NCI-H2196 treated with DMSO at 0.1 percent for 48 hours (cell line): ENCODE results near the gene SPI1.
"Not testable (repeated sequence)": the region's sequence is repeated elsewhere in the genome, so short reads cannot be mapped to it uniquely, and the experiment has no call there.

Experiments used
- DNase-seq: peaks from one replicate; lab custom pipeline; 2025; ENCODE audit not compliant: unreplicated experiment; lab: John Stamatoyannopoulos, UW

Gene SPI1

GRCh38 chr11:47327949-47328348 lies 50.4 kb downstream of the SPI1 start:
- DNase-seq: no peak

- DNase-seq: no peak
Measured at GRCh38 chr11:47327025-47327424, 51.3 kb downstream of the SPI1 start.

DNA sequence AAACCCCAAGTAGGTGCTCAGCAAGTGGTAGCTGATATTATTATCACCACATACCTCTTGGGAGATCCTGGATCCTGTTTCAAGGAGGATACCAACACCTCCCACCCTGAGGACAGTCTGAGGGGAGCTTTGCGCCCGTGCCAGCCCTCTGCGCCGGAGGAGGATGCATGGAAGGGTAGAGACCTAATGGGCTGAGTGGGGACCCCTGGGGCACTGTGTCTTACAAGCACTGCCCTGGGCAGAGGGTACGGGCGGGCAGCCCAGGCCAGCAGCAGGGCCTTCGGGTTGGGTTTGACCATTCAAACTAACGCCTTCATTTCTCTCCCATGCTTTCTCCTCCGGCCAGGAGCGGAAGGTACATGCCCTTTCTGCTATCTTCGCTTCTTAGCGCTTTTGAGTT lies 52.1 kb downstream of the SPI1 start:
- DNase-seq: no peak

DNA sequence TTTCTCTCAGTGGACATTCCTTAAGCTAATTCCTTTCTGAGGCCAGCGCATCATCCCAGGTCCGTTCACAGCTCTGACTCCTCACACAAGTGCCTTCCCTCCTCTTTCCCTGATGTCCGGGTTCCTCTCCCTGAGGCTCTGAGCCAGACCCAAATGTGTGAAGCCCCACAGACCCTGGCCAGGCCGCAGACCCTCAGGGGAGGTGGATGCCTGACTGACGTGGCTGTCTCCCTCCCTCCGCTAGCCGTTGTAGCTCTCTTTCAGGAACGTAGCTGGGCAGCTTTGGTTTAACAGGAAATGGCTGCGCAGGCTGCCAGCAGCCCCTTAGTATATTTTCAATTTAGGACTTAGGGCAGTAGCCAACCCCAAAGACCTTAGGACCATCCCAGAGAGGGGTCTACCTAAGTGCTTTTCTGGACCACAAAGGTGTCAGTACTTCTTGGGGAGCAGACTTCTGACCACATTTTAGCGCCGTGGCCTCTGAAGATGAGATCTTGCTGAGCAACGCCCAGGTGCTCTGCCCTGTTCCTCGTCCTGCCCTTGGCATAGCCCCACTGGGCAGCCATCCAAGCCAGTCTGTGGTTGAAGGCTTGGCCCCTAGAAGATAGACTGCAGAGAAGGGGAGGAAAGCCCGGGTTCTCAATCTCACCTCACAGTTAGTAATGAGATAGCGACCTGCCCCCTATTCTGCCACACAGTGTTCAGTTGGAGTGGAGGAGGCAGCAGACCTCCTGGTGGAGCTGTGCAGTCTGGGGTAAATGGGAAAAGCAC lies 52.9 kb downstream of the SPI1 start:
- DNase-seq: peak; percentile 48

DNA sequence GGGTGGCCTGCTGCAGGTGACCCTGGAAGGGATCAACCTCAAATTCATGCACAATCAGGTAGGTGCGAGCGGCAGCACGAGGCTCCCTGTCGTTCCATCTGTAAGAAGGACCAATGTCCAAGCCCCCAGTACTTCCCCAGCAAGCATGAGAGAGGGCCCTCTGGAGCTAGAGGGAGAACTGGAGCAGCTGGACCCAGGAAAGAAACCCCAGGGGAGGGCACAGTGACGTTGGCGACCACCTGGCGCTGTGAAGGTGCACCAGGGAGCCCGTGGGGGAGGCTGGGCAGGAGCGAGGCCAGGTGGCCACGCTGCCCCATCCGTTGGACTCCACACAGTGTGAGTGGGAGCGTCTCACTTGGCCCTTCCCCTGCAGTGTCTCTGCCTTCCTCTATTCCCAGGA lies 53.8 kb downstream of the SPI1 start:
- no peak for DNase-seq

- no peak for DNase-seq
Measured at GRCh38 chr11:47318166-47318565, 60.2 kb downstream of the SPI1 start.

- no peak for DNase-seq
Measured at GRCh38 chr11:47317064-47317828, 61.1 kb downstream of the SPI1 start.

- not testable (repeated sequence) for DNase-seq
Measured at GRCh38 chr11:47316501-47316900, 61.8 kb downstream of the SPI1 start.

- DNase-seq: no peak
Measured at GRCh38 chr11:47314992-47315391, 63.4 kb downstream of the SPI1 start.

- peak; percentile 56 for DNase-seq
Measured at GRCh38 chr11:47308050-47308823, 70.1 kb downstream of the SPI1 start.

DNA sequence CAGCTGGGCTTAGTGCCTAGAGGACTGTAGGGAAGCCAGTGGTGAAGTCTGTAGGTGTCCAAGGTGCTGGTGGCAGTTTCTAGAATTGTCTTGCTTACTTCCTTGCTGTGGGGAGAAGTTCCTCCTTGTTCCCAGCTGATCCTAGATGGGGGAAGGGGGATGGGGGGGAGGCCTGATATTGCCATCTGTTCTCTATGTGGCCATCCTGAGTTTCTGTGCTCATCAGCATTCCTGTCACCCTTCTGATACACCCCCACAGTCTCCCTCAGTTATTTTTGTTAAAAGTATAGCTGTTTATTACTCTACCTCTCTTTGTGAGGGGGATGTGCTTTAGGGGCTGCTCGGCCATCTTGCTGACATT lies 71.9 kb downstream of the SPI1 start:
- no peak for DNase-seq

DNA sequence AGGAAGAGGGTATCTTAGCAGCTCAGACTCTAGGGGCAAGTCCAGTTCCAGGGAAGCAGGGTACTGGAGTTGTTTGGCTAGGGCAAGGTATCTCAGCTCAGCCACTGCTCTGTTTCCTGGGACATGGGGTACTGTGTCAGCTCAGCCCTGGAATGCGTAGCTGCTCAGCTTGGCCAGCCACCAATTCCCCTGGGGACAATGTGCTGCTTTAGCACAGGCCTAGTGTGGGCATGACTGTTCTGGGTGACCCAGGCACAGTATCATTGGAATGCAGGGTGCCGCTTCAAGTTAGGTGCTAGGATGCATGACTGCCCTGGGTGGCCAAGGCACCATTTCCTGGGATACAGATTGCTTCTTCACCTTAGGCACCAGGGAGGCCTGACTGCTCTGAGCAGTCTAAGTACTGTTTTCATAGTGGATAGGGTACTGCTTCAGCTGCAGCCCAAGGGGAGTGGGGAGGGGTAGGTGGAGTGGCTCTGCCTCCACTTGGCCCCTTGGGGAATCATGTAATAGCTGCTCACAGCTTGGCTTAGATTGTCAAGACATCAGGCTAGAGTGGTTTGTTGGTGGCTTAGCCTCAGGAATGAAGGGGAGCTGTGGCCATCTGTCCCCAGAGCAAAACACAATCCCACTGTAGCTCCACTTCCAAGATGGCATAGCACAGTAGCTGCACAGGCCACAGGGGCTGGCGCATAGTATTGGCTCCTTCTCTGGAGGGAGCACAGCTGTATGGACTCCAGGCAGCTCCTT lies 72.4 kb downstream of the SPI1 start:
- DNase-seq: no peak
